Activated naive CD4-positive, alpha-beta T cell treated with anti-CD3 and anti-CD28 coated beads for 36 hours (primary cell): ENCODE measurements around the gene SSH2. TPM values are rescaled to one million over a fixed set of nuclear protein-coding genes. Genes with fewer than 3 reads are reported as not detected.
"Not testable (repeated sequence)": the region's sequence is repeated elsewhere in the genome, so short reads cannot be mapped to it uniquely, and the experiment has no call there.

Experiments
- CTCF ChIA-PET: fragments of 350-600 bp; sonication (Branson Sonifier 250); formaldehyde crosslinking; loops from one replicate; lab custom pipeline; 2021; ENCODE audit warnings: antibody characterized with exemption; lab: Charles Lee
- DNase-seq: peaks from one replicate; pipeline ENCODE4 v3.0.0-alpha.2; 2020
- H3K27ac Mint-ChIP-seq: one replicate; pipeline ENCODE4 v1.8.0; 2021; ENCODE audit warnings: mild to moderate bottlenecking, mixed read lengths
- H3K27me3 Mint-ChIP-seq: one replicate; pipeline ENCODE4 v1.8.0; 2021; ENCODE audit warnings: low read depth, mixed read lengths
- H3K36me3 Mint-ChIP-seq: one replicate; pipeline ENCODE4 v1.8.0; 2021; ENCODE audit warnings: low read depth, mixed read lengths
- H3K4me1 Mint-ChIP-seq: one replicate; pipeline ENCODE4 v1.8.0; 2021; ENCODE audit warnings: low read depth, mixed read lengths
- H3K4me3 Mint-ChIP-seq: one replicate; pipeline ENCODE4 v1.8.0; 2021; ENCODE audit warnings: mild to moderate bottlenecking, moderate library complexity, mixed read lengths
- H3K9me3 Mint-ChIP-seq: one replicate; pipeline ENCODE4 v1.8.0; 2021; ENCODE audit warnings: mixed read lengths
- intact Hi-C: fragments of 100-400 bp; cut with micrococcal nuclease; formaldehyde crosslinking; loops from one replicate; pipeline ENCODE4 v1.15.1; 2023
- total RNA-seq, 2 experiments: library from RNA; stranded (reverse); gene quantifications; one replicate each; pipeline ENCODE4 v1.2.3, GENCODE V29; 2021

SSH2 gene
- total RNA-seq, 2 experiments from 2014 or later = 32.4 to 35.3 TPM

GRCh38 chr17:29866746-29867404 is 63.2 kb downstream of the SSH2 start:
- H3K4me3 Mint-ChIP-seq = no peak overlapping the region
- H3K27me3 Mint-ChIP-seq = no peaks in the 10 kb centered on the region
- H3K4me1 Mint-ChIP-seq = peaks cover 6% of the 10 kb centered on the region
- no peak overlapping the region for H3K27ac Mint-ChIP-seq
- no peaks in the 10 kb centered on the region for H3K9me3 Mint-ChIP-seq
- DNase-seq = no peak
- CTCF ChIA-PET = interaction anchor here (0.7 to 4.9 kb wide), 4 partner anchors 59 to 170 kb away, joined by 3 to 62 read pairs (median 5); partner anchors contain the start of gene SSH2
- intact Hi-C loops = no loop called here
- H3K36me3 Mint-ChIP-seq = no peaks in the 10 kb centered on the region

GRCh38 chr17:29864615-29865014 is 65.4 kb downstream of the SSH2 start:
- CTCF ChIA-PET = interaction anchor here (0.9 to 1.2 kb wide), 2 partner anchors 61 to 67 kb away, joined by 4 read pairs; no protein-coding TSS in a partner anchor
- intact Hi-C loops = no loop called here
- Mint-ChIP-seq H3K9me3 (peaks cover under 1% of the 10 kb centered on the region), H3K27me3 (no peaks in the 10 kb centered on the region), H3K4me1 (peaks cover 6% of the 10 kb centered on the region), H3K36me3 (no peaks in the 10 kb centered on the region), H3K4me3 (no peak overlapping the region), H3K27ac (no peak overlapping the region)
- DNase-seq = no peak

- H3K9me3 Mint-ChIP-seq, DNase-seq, H3K36me3 Mint-ChIP-seq, H3K27me3 Mint-ChIP-seq, H3K4me3 Mint-ChIP-seq, H3K27ac Mint-ChIP-seq, H3K4me1 Mint-ChIP-seq, intact Hi-C loops: not testable (repeated sequence)
- CTCF ChIA-PET = interaction anchor here (1.2 kb wide), 1 partner anchor 68 kb away, joined by 4 read pairs; no protein-coding TSS in a partner anchor
These were observed 65.9 kb downstream of the SSH2 start for GRCh38 chr17:29864123-29864522.

GRCh38 chr17:29862951-29863350 is 67.1 kb downstream of the SSH2 start:
- intact Hi-C loops = no loop called here
- peaks cover 5% of the 10 kb centered on the region for H3K4me1 Mint-ChIP-seq
- CTCF ChIA-PET = interaction anchor here (1.0 kb wide), 1 partner anchor 68 kb away, joined by 3 read pairs; no protein-coding TSS in a partner anchor
- no peaks in the 10 kb centered on the region for H3K27me3 Mint-ChIP-seq
- DNase-seq = no peak
- peaks cover 6% of the 10 kb centered on the region for H3K9me3 Mint-ChIP-seq
- no peaks in the 10 kb centered on the region for H3K36me3 Mint-ChIP-seq
- no peak overlapping the region for H3K27ac Mint-ChIP-seq
- no peak overlapping the region for H3K4me3 Mint-ChIP-seq

- H3K4me1 Mint-ChIP-seq = peaks cover under 1% of the 10 kb centered on the region
- intact Hi-C loops = no loop called here
- DNase-seq = no peak
These were observed 67.9 kb downstream of the SSH2 start for GRCh38 chr17:29862127-29862526.

GRCh38 chr17:29859445-29859844 is 70.6 kb downstream of the SSH2 start:
- DNase-seq, H3K36me3 Mint-ChIP-seq, H3K27ac Mint-ChIP-seq, H3K27me3 Mint-ChIP-seq, intact Hi-C loops, H3K4me3 Mint-ChIP-seq, H3K4me1 Mint-ChIP-seq: not testable (repeated sequence)
- CTCF ChIA-PET = interaction anchor here (1.3 kb wide), 1 partner anchor 72 kb away, joined by 6 read pairs; no protein-coding TSS in a partner anchor
- H3K9me3 Mint-ChIP-seq = peaks cover 15% of the 10 kb centered on the region

More at GRCh38 chr17:29862127-29862526, 67.9 kb downstream of the SSH2 start:
- Mint-ChIP-seq H3K36me3 (peaks cover under 1% of the 10 kb centered on the region), H3K27ac (no peak overlapping the region), H3K27me3 (no peaks in the 10 kb centered on the region), H3K4me3 (no peak overlapping the region), H3K9me3 (peaks cover 11% of the 10 kb centered on the region)
- CTCF ChIA-PET = interaction anchor here (0.5 to 1.0 kb wide), 3 partner anchors 8 to 69 kb away, joined by 3 to 7 read pairs (median 3); no protein-coding TSS in a partner anchor

GRCh38 chr17:29857823-29858222 is 72.2 kb downstream of the SSH2 start:
- CTCF ChIA-PET = no interaction called here
- no peaks in the 10 kb centered on the region for H3K27me3 Mint-ChIP-seq
- H3K4me1 Mint-ChIP-seq = peaks cover 5% of the 10 kb centered on the region
- intact Hi-C loops = no loop called here
- no peak for DNase-seq
- H3K27ac Mint-ChIP-seq = no peak overlapping the region
- peaks cover 15% of the 10 kb centered on the region for H3K9me3 Mint-ChIP-seq
- no peak overlapping the region for H3K4me3 Mint-ChIP-seq
- peaks cover 3% of the 10 kb centered on the region for H3K36me3 Mint-ChIP-seq

- H3K36me3 Mint-ChIP-seq, H3K4me1 Mint-ChIP-seq, H3K27me3 Mint-ChIP-seq, CTCF ChIA-PET, intact Hi-C loops, DNase-seq, H3K27ac Mint-ChIP-seq, H3K4me3 Mint-ChIP-seq: not testable (repeated sequence)
- H3K9me3 Mint-ChIP-seq = peaks cover 15% of the 10 kb centered on the region
These were observed 72.9 kb downstream of the SSH2 start for GRCh38 chr17:29857105-29857504.

GRCh38 chr17:29855686-29856085 is 74.3 kb downstream of the SSH2 start:
- no peaks in the 10 kb centered on the region for H3K27me3 Mint-ChIP-seq
- CTCF ChIA-PET = no interaction called here

GRCh38 chr17:29848737-29849136 is 81.3 kb downstream of the SSH2 start:
- intact Hi-C loops = no loop called here
- CTCF ChIA-PET = no interaction called here
- no peak for DNase-seq
- no peaks in the 10 kb centered on the region for H3K27me3 Mint-ChIP-seq
- H3K4me1 Mint-ChIP-seq = peaks cover 9% of the 10 kb centered on the region
- no peak overlapping the region for H3K4me3 Mint-ChIP-seq
- peaks cover 1% of the 10 kb centered on the region for H3K36me3 Mint-ChIP-seq
- H3K9me3 Mint-ChIP-seq = no peaks in the 10 kb centered on the region
- no peak overlapping the region for H3K27ac Mint-ChIP-seq

More at GRCh38 chr17:29855686-29856085, 74.3 kb downstream of the SSH2 start:
- no peak for DNase-seq
- intact Hi-C loops = no loop called here
- Mint-ChIP-seq H3K4me3 (no peak overlapping the region), H3K4me1 (peaks cover 5% of the 10 kb centered on the region), H3K9me3 (peaks cover 15% of the 10 kb centered on the region), H3K27ac (no peak overlapping the region), H3K36me3 (peaks cover 3% of the 10 kb centered on the region)

- CTCF ChIA-PET = no interaction called here
- H3K27ac Mint-ChIP-seq = no peak overlapping the region
- peaks cover 9% of the 10 kb centered on the region for H3K4me1 Mint-ChIP-seq
These were observed 82.3 kb downstream of the SSH2 start for GRCh38 chr17:29847527-29848400.

GRCh38 chr17:29847118-29847517 is 82.9 kb downstream of the SSH2 start:
- H3K36me3 Mint-ChIP-seq = peaks cover 1% of the 10 kb centered on the region
- DNase-seq = no peak
- intact Hi-C loops = no loop called here
- peaks cover 9% of the 10 kb centered on the region for H3K4me1 Mint-ChIP-seq
- no peak overlapping the region for H3K27ac Mint-ChIP-seq
- CTCF ChIA-PET = no interaction called here
- no peak overlapping the region for H3K4me3 Mint-ChIP-seq
- H3K9me3 Mint-ChIP-seq = no peaks in the 10 kb centered on the region
- H3K27me3 Mint-ChIP-seq = no peaks in the 10 kb centered on the region

More at GRCh38 chr17:29847527-29848400, 82.3 kb downstream of the SSH2 start:
- H3K36me3 Mint-ChIP-seq = peaks cover 1% of the 10 kb centered on the region
- intact Hi-C loops = no loop called here
- DNase-seq = no peak
- no peaks in the 10 kb centered on the region for H3K9me3 Mint-ChIP-seq
- no peak overlapping the region for H3K4me3 Mint-ChIP-seq
- no peaks in the 10 kb centered on the region for H3K27me3 Mint-ChIP-seq
